Parathyroid adenoma (tissue), 2 donors: ENCODE measurements around the gene RBBP5.

Source experiments
- H2AFZ ChIP-seq: fragments of 300-600 bp; sonication (generic); one replicate; pipeline ENCODE4 v1.7.0; 2017; ENCODE audit warnings: antibody characterized with exemption, mild to moderate bottlenecking
- H3K27ac ChIP-seq: fragments of 300-600 bp; sonication (generic); one replicate; pipeline ENCODE4 v1.7.0; 2017
- H3K27me3 ChIP-seq: fragments of 300-600 bp; sonication (generic); one replicate; pipeline ENCODE4 v1.7.0; 2017; ENCODE audit warnings: low read length; ENCODE audit not compliant: control insufficient read depth, insufficient read depth
- H3K36me3 ChIP-seq: fragments of 300-600 bp; sonication (generic); one replicate; pipeline ENCODE4 v1.7.0; 2017; ENCODE audit warnings: low read length; ENCODE audit not compliant: control insufficient read depth, insufficient read depth
- H3K4me1 ChIP-seq: fragments of 300-600 bp; sonication (generic); one replicate; pipeline ENCODE4 v1.7.0; 2017; ENCODE audit warnings: control low read depth
- H3K4me2 ChIP-seq: fragments of 300-600 bp; sonication (generic); one replicate; pipeline ENCODE4 v1.7.0; 2017; ENCODE audit warnings: low read length
- H3K4me3 ChIP-seq: fragments of 300-600 bp; sonication (generic); one replicate; pipeline ENCODE4 v1.7.0; 2017; ENCODE audit warnings: low read depth, low read length
- H3K79me2 ChIP-seq: fragments of 300-600 bp; sonication (generic); one replicate; pipeline ENCODE4 v1.7.0; 2017; ENCODE audit warnings: control low read depth
- H3K9ac ChIP-seq: fragments of 300-600 bp; sonication (generic); one replicate; pipeline ENCODE4 v1.7.0; 2017; ENCODE audit warnings: mild to moderate bottlenecking
- H3K9me3 ChIP-seq: fragments of 300-600 bp; sonication (generic); one replicate; pipeline ENCODE4 v1.7.0; 2017; ENCODE audit warnings: low read length; ENCODE audit not compliant: control insufficient read depth
- CTCF ChIP-seq: fragments of 300-600 bp; sonication (generic); IDR thresholded peaks from one replicate; pipeline ENCODE4 v1.7.0; 2017; ENCODE audit warnings: antibody characterized with exemption, mild to moderate bottlenecking
- donor health status: primary hyperparathyroidism.

Gene RBBP5

GRCh38 chr1:205074084-205074483 is 47.7 kb downstream of the RBBP5 start:
- H3K9me3 ChIP-seq = no peaks in the 10 kb centered on the region
- no peak overlapping the region for H3K4me2 ChIP-seq
- no peaks in the 10 kb centered on the region for H3K36me3 ChIP-seq
- no peaks in the 10 kb centered on the region for H3K27me3 ChIP-seq
- H3K79me2 ChIP-seq = no peaks in the 10 kb centered on the region
- no peak overlapping the region for H2AFZ ChIP-seq
- H3K27ac ChIP-seq = no peak overlapping the region
- TF ChIP-seq CTCF = no peak
- no peaks in the 10 kb centered on the region for H3K4me1 ChIP-seq
- H3K4me3 ChIP-seq = no peak overlapping the region
- no peak overlapping the region for H3K9ac ChIP-seq

GRCh38 chr1:205073511-205073910 is 48.3 kb downstream of the RBBP5 start:
- H3K79me2 ChIP-seq = no peaks in the 10 kb centered on the region
- TF ChIP-seq CTCF = no peak
- no peak overlapping the region for H3K4me2 ChIP-seq
- H3K9me3 ChIP-seq = no peaks in the 10 kb centered on the region
- no peak overlapping the region for H3K9ac ChIP-seq
- no peak overlapping the region for H3K4me3 ChIP-seq
- no peaks in the 10 kb centered on the region for H3K4me1 ChIP-seq
- H3K27me3 ChIP-seq = no peaks in the 10 kb centered on the region
- no peaks in the 10 kb centered on the region for H3K36me3 ChIP-seq
- H3K27ac ChIP-seq = no peak overlapping the region
- no peak overlapping the region for H2AFZ ChIP-seq

- Histone ChIP-seq H3K79me2 (no peaks in the 10 kb centered on the region), H2AFZ (no peak overlapping the region), H3K27ac (no peak overlapping the region), H3K4me2 (no peak overlapping the region), H3K9ac (no peak overlapping the region), H3K9me3 (no peaks in the 10 kb centered on the region), H3K27me3 (no peaks in the 10 kb centered on the region), H3K4me3 (no peak overlapping the region), H3K36me3 (no peaks in the 10 kb centered on the region), H3K4me1 (no peaks in the 10 kb centered on the region)
- TF ChIP-seq CTCF = no peak
Observed at GRCh38 chr1:205072881-205073280, 48.9 kb downstream of the RBBP5 start.

GRCh38 chr1:205072286-205072685 is 49.5 kb downstream of the RBBP5 start:
- no peaks in the 10 kb centered on the region for H3K27me3 ChIP-seq
- H3K79me2 ChIP-seq = no peaks in the 10 kb centered on the region
- H3K4me2 ChIP-seq = no peak overlapping the region
- no peaks in the 10 kb centered on the region for H3K36me3 ChIP-seq
- no peak overlapping the region for H2AFZ ChIP-seq
- H3K4me1 ChIP-seq = no peaks in the 10 kb centered on the region
- H3K9me3 ChIP-seq = no peaks in the 10 kb centered on the region
- H3K9ac ChIP-seq = no peak overlapping the region
- no peak for TF ChIP-seq CTCF
- no peak overlapping the region for H3K27ac ChIP-seq
- H3K4me3 ChIP-seq = no peak overlapping the region

- H3K27ac ChIP-seq = no peak overlapping the region
- no peaks in the 10 kb centered on the region for H3K9me3 ChIP-seq
- H3K9ac ChIP-seq = no peak overlapping the region
- no peak overlapping the region for H3K4me2 ChIP-seq
- H3K4me1 ChIP-seq = no peaks in the 10 kb centered on the region
- H3K36me3 ChIP-seq = no peaks in the 10 kb centered on the region
- H3K4me3 ChIP-seq = no peak overlapping the region
- H3K27me3 ChIP-seq = no peaks in the 10 kb centered on the region
- no peak for TF ChIP-seq CTCF
- H2AFZ ChIP-seq = no peak overlapping the region
- H3K79me2 ChIP-seq = no peaks in the 10 kb centered on the region
Observed at GRCh38 chr1:205071801-205072200, 50.0 kb downstream of the RBBP5 start.
